Endodermal cell (in vitro differentiated cells): Measurements from ENCODE around the gene DYNC1I1. TPM values are rescaled to one million over a fixed set of nuclear protein-coding genes. Genes with fewer than 3 reads are reported as not detected.

Source experiments
- DNase-seq: peaks from one replicate; pipeline ENCODE4 v3.0.0-alpha.2; 2017
- H3K27ac ChIP-seq: 2 replicates; pipeline ENCODE4 v1.5.1; 2013; ENCODE audit warnings: mild to moderate bottlenecking, low read depth, low read length, moderate library complexity
- H3K27me3 ChIP-seq: 2 replicates; pipeline ENCODE4 v1.6.1; 2013; ENCODE audit warnings: mild to moderate bottlenecking, low read length, moderate library complexity; ENCODE audit not compliant: insufficient read depth, control insufficient read depth, poor library complexity, severe bottlenecking
- H3K36me3 ChIP-seq: 2 replicates; pipeline ENCODE4 v1.7.0; 2013; ENCODE audit warnings: mild to moderate bottlenecking, low read length, moderate library complexity; ENCODE audit not compliant: control insufficient read depth, insufficient read depth
- H3K4me1 ChIP-seq: one replicate; pipeline ENCODE4 v1.7.0; 2013; ENCODE audit warnings: low read length; ENCODE audit not compliant: control insufficient read depth, insufficient read depth
- H3K4me3 ChIP-seq: 2 replicates; pipeline ENCODE4 v1.5.1; 2013; ENCODE audit warnings: mild to moderate bottlenecking, low read length, moderate library complexity
- H3K9ac ChIP-seq: 2 replicates; pipeline ENCODE4 v1.6.1; 2013; ENCODE audit warnings: mild to moderate bottlenecking, low read length, moderate library complexity; ENCODE audit not compliant: poor library complexity, severe bottlenecking; ENCODE audit errors: extremely low read depth
- H3K9me3 ChIP-seq: 2 replicates; pipeline ENCODE4 v1.6.1; 2013; ENCODE audit warnings: mild to moderate bottlenecking, low read length, moderate library complexity; ENCODE audit not compliant: control insufficient read depth
- H3K27ac Mint-ChIP-seq: 2 replicates; pipeline ENCODE4 v1.8.0; 2020; ENCODE audit warnings: mixed read lengths
- H3K27me3 Mint-ChIP-seq: 2 replicates; pipeline ENCODE4 v1.8.0; 2021; ENCODE audit warnings: mild to moderate bottlenecking, mixed read lengths; ENCODE audit not compliant: insufficient read depth
- H3K36me3 Mint-ChIP-seq: 2 replicates; pipeline ENCODE4 v1.8.0; 2020; ENCODE audit warnings: low read depth, mixed read lengths
- H3K4me1 Mint-ChIP-seq: 2 replicates; pipeline ENCODE4 v1.8.0; 2020; ENCODE audit warnings: mixed read lengths
- H3K4me3 Mint-ChIP-seq: 2 replicates; pipeline ENCODE4 v1.8.0; 2020; ENCODE audit warnings: mild to moderate bottlenecking, moderate library complexity, mixed read lengths
- H3K9me3 Mint-ChIP-seq: 2 replicates; pipeline ENCODE4 v1.8.0; 2020; ENCODE audit warnings: mild to moderate bottlenecking, mixed read lengths
- WGBS, 2 experiments: methylation state at CpG; one replicate each; pipeline versions ENCODE4 v1.1.5 to v1.1.7; 2013; ENCODE audit warnings: missing lambda C conversion rate in 2 of 2, mixed read lengths in 1 of 2; ENCODE audit not compliant: insufficient coverage in 1 of 2, insufficient read length in 1 of 2; 5-methylcytosine and 5-hydroxymethylcytosine counted together
- total RNA-seq, 2 donors: library from RNA; stranded (reverse); fragmentation: NEBNext Ultra II Directional in 1 of 2; extraction: Animal tissue kit (Norgen Biotek cat#: 25700) in 1 of 2; gene quantifications; 2 replicates in 1 of 2; 3 replicates in 1 of 2; pipeline ENCODE4 v1.2.1, GENCODE V29; 2021
- TF ChIP-seq, protein P1 (sequence below): fragments of 200-600 bp; sonication (generic); conservative IDR thresholded peaks from 2 replicates; pipeline ENCODE4 v1.5.0; 2021; ENCODE audit warnings: antibody characterized with exemption, mild to moderate bottlenecking

The DYNC1I1 gene
- total RNA-seq, 2 donors from 2014 or later = 6.5 to 7.2 TPM

DNA sequence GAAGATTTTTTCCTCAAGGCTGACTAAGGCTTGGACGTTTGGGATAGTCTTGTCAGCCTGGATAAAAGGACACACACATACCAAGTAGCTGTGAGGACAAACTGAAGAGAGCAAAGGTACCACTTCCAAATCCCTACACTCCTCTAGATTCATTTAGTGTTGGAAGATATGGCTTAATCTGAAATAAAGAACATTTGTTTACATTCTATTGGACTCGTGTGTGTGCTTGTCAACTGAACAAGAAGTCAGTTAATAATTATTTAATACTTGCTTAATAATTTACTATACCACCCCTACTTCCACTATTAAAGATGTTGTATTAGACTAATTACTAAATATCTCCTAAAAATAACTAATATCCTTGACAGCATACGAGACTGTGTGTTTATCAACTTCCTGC is 23.3 kb upstream of the DYNC1I1 start:
- Histone ChIP-seq H3K9me3 (no peaks in the 10 kb centered on the region), H3K27me3 (no peaks in the 10 kb centered on the region), H3K27ac (no peak overlapping the region), H3K4me3 (no peak overlapping the region), H3K36me3 (no peaks in the 10 kb centered on the region), H3K4me1 (no peaks in the 10 kb centered on the region), H3K9ac (no peak overlapping the region)
- Mint-ChIP-seq H3K9me3 (no peaks in the 10 kb centered on the region), H3K4me1 (no peaks in the 10 kb centered on the region), H3K4me3 (no peak overlapping the region), H3K27ac (no peak overlapping the region), H3K27me3 (peaks cover 3% of the 10 kb centered on the region), H3K36me3 (no peaks in the 10 kb centered on the region)
- WGBS, 2 experiments = 81% methylated on average over 3 of the region's 3 CpGs; no CpG with 5 or more reads in 1 of the 2 experiments
- no peak for DNase-seq
- TF ChIP-seq, protein P1, sequence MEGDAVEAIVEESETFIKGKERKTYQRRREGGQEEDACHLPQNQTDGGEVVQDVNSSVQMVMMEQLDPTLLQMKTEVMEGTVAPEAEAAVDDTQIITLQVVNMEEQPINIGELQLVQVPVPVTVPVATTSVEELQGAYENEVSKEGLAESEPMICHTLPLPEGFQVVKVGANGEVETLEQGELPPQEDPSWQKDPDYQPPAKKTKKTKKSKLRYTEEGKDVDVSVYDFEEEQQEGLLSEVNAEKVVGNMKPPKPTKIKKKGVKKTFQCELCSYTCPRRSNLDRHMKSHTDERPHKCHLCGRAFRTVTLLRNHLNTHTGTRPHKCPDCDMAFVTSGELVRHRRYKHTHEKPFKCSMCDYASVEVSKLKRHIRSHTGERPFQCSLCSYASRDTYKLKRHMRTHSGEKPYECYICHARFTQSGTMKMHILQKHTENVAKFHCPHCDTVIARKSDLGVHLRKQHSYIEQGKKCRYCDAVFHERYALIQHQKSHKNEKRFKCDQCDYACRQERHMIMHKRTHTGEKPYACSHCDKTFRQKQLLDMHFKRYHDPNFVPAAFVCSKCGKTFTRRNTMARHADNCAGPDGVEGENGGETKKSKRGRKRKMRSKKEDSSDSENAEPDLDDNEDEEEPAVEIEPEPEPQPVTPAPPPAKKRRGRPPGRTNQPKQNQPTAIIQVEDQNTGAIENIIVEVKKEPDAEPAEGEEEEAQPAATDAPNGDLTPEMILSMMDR = no peak

- H3K9ac ChIP-seq = no peak overlapping the region
- H3K4me1 ChIP-seq = no peaks in the 10 kb centered on the region
- TF ChIP-seq, protein P1 = no peak
- peaks cover 3% of the 10 kb centered on the region for H3K27me3 Mint-ChIP-seq
- H3K4me1 Mint-ChIP-seq = no peaks in the 10 kb centered on the region
- no peaks in the 10 kb centered on the region for H3K36me3 ChIP-seq
- DNase-seq = no peak
- H3K4me3 Mint-ChIP-seq = no peak overlapping the region
- no peaks in the 10 kb centered on the region for H3K9me3 Mint-ChIP-seq
- H3K27me3 ChIP-seq = no peaks in the 10 kb centered on the region
- H3K27ac Mint-ChIP-seq = no peak overlapping the region
- H3K27ac ChIP-seq = no peak overlapping the region
- H3K4me3 ChIP-seq = no peak overlapping the region
- H3K9me3 ChIP-seq = no peaks in the 10 kb centered on the region
- no peaks in the 10 kb centered on the region for H3K36me3 Mint-ChIP-seq
Measured at GRCh38 chr7:95749515-95749914, 22.8 kb upstream of the DYNC1I1 start.

GRCh38 chr7:95753440-95753839 is 18.9 kb upstream of the DYNC1I1 start:
- H3K4me3 ChIP-seq = no peak overlapping the region
- no peak overlapping the region for H3K27ac ChIP-seq
- H3K27me3 ChIP-seq = no peaks in the 10 kb centered on the region
- H3K9ac ChIP-seq = no peak overlapping the region
- no peaks in the 10 kb centered on the region for H3K4me1 ChIP-seq
- Mint-ChIP-seq H3K27ac (no peak overlapping the region), H3K4me1 (no peaks in the 10 kb centered on the region), H3K36me3 (no peaks in the 10 kb centered on the region), H3K9me3 (no peaks in the 10 kb centered on the region), H3K4me3 (no peak overlapping the region), H3K27me3 (no peaks in the 10 kb centered on the region)
- DNase-seq = no peak
- TF ChIP-seq, protein P1 = no peak
- H3K36me3 ChIP-seq = no peaks in the 10 kb centered on the region
- H3K9me3 ChIP-seq = no peaks in the 10 kb centered on the region
